H1 (cell line): Measurements from ENCODE around the gene CEP89. TPM values are rescaled to one million over a fixed set of nuclear protein-coding genes. Genes with fewer than 3 reads are reported as not detected.

Experiments
- CTCF ChIA-PET: fragments of 300-600 bp; sonication (Branson Sonifier 250); formaldehyde crosslinking; loops from one replicate; lab custom pipeline; 2021; ENCODE audit not compliant: partially characterized antibody; lab: Charles Lee
- POLR2A ChIA-PET: fragments of 300-600 bp; sonication (Branson Sonifier 250); formaldehyde crosslinking; loops from one replicate; lab custom pipeline; 2021; ENCODE audit warnings: inconsistent platforms; ENCODE audit not compliant: partially characterized antibody; lab: Charles Lee
- DNase-seq, 2 experiments: peaks; one replicate each; pipeline versions ENCODE4 v3.0.0 to v3.0.0-alpha.2; 2010 to 2022; ENCODE audit warnings: low spot score in 2 of 2, low read depth in 1 of 2, mixed read lengths in 1 of 2
- FAIRE-seq: peaks from 2 replicates; lab custom pipeline; 2011; peaks lifted over from hg19 to GRCh38; lab: Jason Lieb, UNC
- H2AFZ ChIP-seq: 2 replicates; pipeline ENCODE4 v1.8.1; 2012; ENCODE audit warnings: low read length, inconsistent platforms
- H2AK5ac ChIP-seq: 2 replicates; pipeline ENCODE4 v1.6.1; 2013; ENCODE audit warnings: low read depth, low read length
- H2BK120ac ChIP-seq: replicated peaks from 2 replicates; pipeline ENCODE3; 2013; ENCODE audit warnings: low read depth, low read length, inconsistent platforms
- H2BK12ac ChIP-seq: 2 replicates; pipeline ENCODE4 v1.6.1; 2013; ENCODE audit warnings: low read depth, low read length
- H2BK15ac ChIP-seq: 2 replicates; pipeline ENCODE4 v1.6.1; 2013; ENCODE audit warnings: low read length
- H2BK20ac ChIP-seq: 2 replicates; pipeline ENCODE4 v1.6.1; 2013; ENCODE audit warnings: low read length
- H2BK5ac ChIP-seq: 2 replicates; pipeline ENCODE4 v1.6.1; 2013; ENCODE audit warnings: low read depth, low read length
- H3K14ac ChIP-seq: 2 replicates; pipeline ENCODE4 v1.6.1; 2013; ENCODE audit warnings: inconsistent platforms; ENCODE audit not compliant: insufficient read length
- H3K18ac ChIP-seq: 2 replicates; pipeline ENCODE4 v1.6.1; 2013; ENCODE audit warnings: low read length; ENCODE audit errors: extremely low read depth
- H3K23ac ChIP-seq: 2 replicates; pipeline ENCODE4 v1.6.1; 2013; ENCODE audit warnings: inconsistent platforms; ENCODE audit not compliant: insufficient read length
- H3K23me2 ChIP-seq: 2 replicates; pipeline ENCODE4 v1.6.1; 2013; ENCODE audit warnings: low read depth, low read length
- H3K27ac ChIP-seq: 2 replicates; pipeline ENCODE4 v1.6.1; 2011; ENCODE audit warnings: low read depth, low read length, inconsistent platforms
- H3K27me3 ChIP-seq, 4 experiments: replicated peaks in 1 of 4; 1 replicate in 1 of 4; 2 replicates in 3 of 4; pipeline versions ENCODE4 v1.6.1 to v1.8.1; 2011 to 2013; ENCODE audit warnings: low read length in 3 of 4, mild to moderate bottlenecking in 3 of 4, inconsistent platforms in 2 of 4, mixed read lengths in 2 of 4, moderate library complexity in 1 of 4; ENCODE audit not compliant: control insufficient read depth in 3 of 4, insufficient read depth in 3 of 4; ENCODE audit errors: extremely low read depth in 1 of 4
- H3K36me3 ChIP-seq, 4 experiments: 2 replicates each; pipeline versions ENCODE4 v1.6.1 to v1.8.1; 2011 to 2013; ENCODE audit warnings: mild to moderate bottlenecking in 4 of 4, low read length in 3 of 4, moderate library complexity in 2 of 4, control low read depth in 1 of 4, inconsistent platforms in 1 of 4; ENCODE audit not compliant: insufficient read depth in 4 of 4, control insufficient read depth in 2 of 4
- H3K4ac ChIP-seq: replicated peaks from 2 replicates; pipeline ENCODE3; 2013; ENCODE audit warnings: low read length, low read depth, mixed read lengths, inconsistent platforms; ENCODE audit not compliant: insufficient read length
- H3K4me1 ChIP-seq, 4 experiments: replicated peaks in 1 of 4; 1 replicate in 1 of 4; 2 replicates in 3 of 4; pipeline versions ENCODE4 v1.6.1 to v1.8.1; 2011 to 2013; ENCODE audit warnings: low read length in 3 of 4, inconsistent platforms in 2 of 4, mixed read lengths in 1 of 4; ENCODE audit not compliant: insufficient read depth in 4 of 4, control insufficient read depth in 3 of 4
- H3K4me2 ChIP-seq, 2 experiments: 2 replicates each; pipeline versions ENCODE4 v1.6.1 to v1.8.1; 2011 to 2013; ENCODE audit warnings: low read depth in 2 of 2, low read length in 2 of 2, control low read depth in 1 of 2, inconsistent platforms in 1 of 2, mild to moderate bottlenecking in 1 of 2; ENCODE audit not compliant: insufficient read depth in 1 of 2
- H3K4me3 ChIP-seq, 4 experiments: fragments of 200-600, 300-600 bp in 1 of 4; sonication (generic), shearing (Covaris generic), sonication (Bioruptor Twin) in 1 of 4; 2 replicates each; pipeline versions ENCODE4 v1.5.1 to v1.8.1; 2011 to 2016; ENCODE audit warnings: low read length in 4 of 4, low read depth in 3 of 4, control low read depth in 2 of 4, inconsistent platforms in 2 of 4, mild to moderate bottlenecking in 2 of 4, mixed read lengths in 1 of 4, moderate library complexity in 1 of 4; ENCODE audit not compliant: insufficient read depth in 2 of 4; ENCODE audit errors: extremely low read depth in 1 of 4
- H3K56ac ChIP-seq: replicated peaks from 2 replicates; pipeline ENCODE3; 2013; ENCODE audit warnings: low read depth, mild to moderate bottlenecking, mixed read lengths, low read length, inconsistent platforms; ENCODE audit not compliant: insufficient read length
- H3K79me1 ChIP-seq: 2 replicates; pipeline ENCODE4 v1.6.1; 2013; ENCODE audit warnings: low read depth, low read length, control low read depth
- H3K79me2 ChIP-seq, 2 experiments: 2 replicates each; pipeline versions ENCODE4 v1.6.1 to v1.8.1; 2012 to 2013; ENCODE audit warnings: low read length in 2 of 2, mild to moderate bottlenecking in 2 of 2, inconsistent platforms in 1 of 2; ENCODE audit not compliant: insufficient read depth in 2 of 2, control insufficient read depth in 1 of 2
- H3K9ac ChIP-seq, 4 experiments: replicated peaks in 1 of 4; 1 replicate in 1 of 4; 2 replicates in 3 of 4; pipeline versions ENCODE4 v1.6.1 to v1.8.1; 2011 to 2013; ENCODE audit warnings: low read depth in 3 of 4, low read length in 3 of 4, control low read depth in 2 of 4, mild to moderate bottlenecking in 2 of 4, moderate library complexity in 2 of 4, inconsistent platforms in 1 of 4; ENCODE audit errors: extremely low read depth in 1 of 4
- H3K9me3 ChIP-seq, 2 experiments: 2 replicates each; pipeline versions ENCODE4 v1.6.1 to v1.8.1; 2012 to 2013; ENCODE audit warnings: mild to moderate bottlenecking in 2 of 2, moderate library complexity in 2 of 2, control low read depth in 1 of 2, inconsistent platforms in 1 of 2, low read depth in 1 of 2, low read length in 1 of 2, mixed read lengths in 1 of 2; ENCODE audit not compliant: insufficient read depth in 2 of 2
- H4K20me1 ChIP-seq, 2 experiments: replicated peaks in 1 of 2; 2 replicates each; pipeline versions ENCODE3 to v1.8.1; 2011 to 2013; ENCODE audit warnings: inconsistent platforms in 2 of 2, low read length in 2 of 2, mild to moderate bottlenecking in 1 of 2; ENCODE audit not compliant: insufficient read depth in 2 of 2, control insufficient read depth in 1 of 2
- H4K5ac ChIP-seq: 2 replicates; pipeline ENCODE4 v1.6.1; 2013; ENCODE audit warnings: low read length, low read depth, mixed read lengths, inconsistent platforms; ENCODE audit not compliant: insufficient read length
- H4K8ac ChIP-seq: 2 replicates; pipeline ENCODE4 v1.8.0; 2013; ENCODE audit warnings: mild to moderate bottlenecking, moderate library complexity, low read length, inconsistent platforms; ENCODE audit not compliant: insufficient read depth; ENCODE audit errors: extremely low read depth
- H4K91ac ChIP-seq: replicated peaks from 2 replicates; pipeline ENCODE3; 2013; ENCODE audit warnings: low read length, mixed read lengths, inconsistent platforms; ENCODE audit not compliant: insufficient read length
- BRCA1 ChIP-seq: IDR thresholded peaks from 2 replicates; pipeline ENCODE4 v1.6.1; 2012; ENCODE audit warnings: low read depth, low read length, improper control_type of control experiment
- CBX5 ChIP-seq: fragments of 300-800, 300-1000 bp; sonication (generic); IDR thresholded peaks from 2 replicates; pipeline ENCODE4 v1.7.1; 2016; ENCODE audit warnings: antibody characterized with exemption, low read length, low read depth
- CHD1 ChIP-seq: IDR thresholded peaks from 2 replicates; pipeline ENCODE4 v1.6.1; 2012; ENCODE audit warnings: low read depth, low read length, improper control_type of control experiment
- CTBP2 ChIP-seq: IDR thresholded peaks from 2 replicates; pipeline ENCODE4 v1.7.0; 2011; ENCODE audit warnings: borderline replicate concordance, mild to moderate bottlenecking, moderate library complexity, mixed read lengths, low read length; ENCODE audit not compliant: insufficient read depth, insufficient read length
- MAX ChIP-seq: IDR thresholded peaks from 2 replicates; pipeline ENCODE4 v1.6.1; 2012; ENCODE audit warnings: inconsistent platforms
- RNF2 ChIP-seq: fragments of 200-900, 300-1000 bp; sonication (generic); IDR thresholded peaks from 2 replicates; pipeline ENCODE4 v1.7.1; 2016; ENCODE audit warnings: borderline replicate concordance, low read depth, mild to moderate bottlenecking, antibody characterized with exemption, low read length; ENCODE audit not compliant: poor library complexity, severe bottlenecking; ENCODE audit errors: missing control alignments
- SP1 ChIP-seq: IDR thresholded peaks from 2 replicates; pipeline ENCODE4 v1.6.1; 2011; ENCODE audit warnings: low read depth, low read length
- USF2 ChIP-seq: IDR thresholded peaks from 2 replicates; pipeline ENCODE4 v1.6.1; 2011; ENCODE audit warnings: low read length, improper control_type of control experiment
- WGBS, 2 experiments: shearing (Covaris generic) in 1 of 2; methylation state at CpG; one replicate each; pipeline versions ENCODE4 v1.1.6 to v1.1.7; 2013 to 2015; ENCODE audit warnings: low lambda C conversion rate in 2 of 2, mixed read lengths in 2 of 2, inconsistent platforms in 1 of 2, low coverage in 1 of 2, missing lambda C conversion rate in 1 of 2; ENCODE audit not compliant: insufficient replicate concordance in 2 of 2, insufficient coverage in 1 of 2, insufficient read length in 1 of 2; ENCODE audit errors: extremely low coverage in 1 of 2, missing lambda C conversion rate in 1 of 2; 5-methylcytosine and 5-hydroxymethylcytosine counted together
- polyA plus RNA-seq, 7 experiments: library from polyadenylated mRNA; depleted of rRNA in 3 of 7; stranded (reverse) in 5 of 7; unstranded in 2 of 7; fragments of >200 nt in 5 of 7; fragments of 200-250 nt in 2 of 7; gene quantifications; 1 replicate in 5 of 7; 2 replicates in 1 of 7; 4 replicates in 1 of 7; pipeline versions ENCODE4 v1.2.1 to v1.2.3, GENCODE V29; 2011 to 2013; ENCODE audit warnings: missing spikeins in 2 of 7, mixed read lengths in 2 of 7
- total RNA-seq: library from RNA; stranded (reverse); fragmentation: NEBNext Ultra II Directional; extraction: Animal tissue kit (Norgen Biotek cat#: 25700); gene quantifications from 2 replicates; pipeline ENCODE4 v1.2.1, GENCODE V29; 2021

The CEP89 gene
- total and polyA plus RNA-seq, 2 of the 8 experiments (the other 6 are each of a cell fraction or from before 2014, with no cell fraction given), result 23.0 to 23.6 TPM

GRCh38 chr19:32890326-32890725 is 81.4 kb downstream of the CEP89 start:
- H3K9me3 ChIP-seq, result 0 out of 4 replicates have a peak, but pooled peaks cover 3 to 4% of the 10 kb centered on the region in 2 experiments
- H3K23ac ChIP-seq, result no peak overlapping the region
- no peaks in the 10 kb centered on the region for H4K20me1 ChIP-seq
- no peak overlapping the region for H2BK15ac ChIP-seq
- FAIRE-seq (no peak), DNase-seq (no peak)
- H4K5ac ChIP-seq, result no peak overlapping the region
- TF ChIP-seq BRCA1, result no peak
- TF ChIP-seq USF2, result no peak
- TF ChIP-seq MAX, result no peak
- TF ChIP-seq RNF2, result no peak
- no peak for TF ChIP-seq CHD1
- TF ChIP-seq SP1, result no peak
- TF ChIP-seq CTBP2, result no peak
- no peak for TF ChIP-seq CBX5
- H4K8ac ChIP-seq, result no peak overlapping the region
- H2BK120ac ChIP-seq, result no peak overlapping the region
- no peak overlapping the region for H3K27ac ChIP-seq
- H3K36me3 ChIP-seq, result peaks cover 0 to 3% (median 0%) of the 10 kb centered on the region in 4 experiments; a peak in 2 of 8 replicates
- no peak overlapping the region for H3K4ac ChIP-seq
- H2AK5ac ChIP-seq, result no peak overlapping the region
- H3K4me2 ChIP-seq, result no peak overlapping the region
- no peak overlapping the region for H2AFZ ChIP-seq
- H2BK20ac ChIP-seq, result no peak overlapping the region
- no peak overlapping the region for H3K4me3 ChIP-seq
- H3K56ac ChIP-seq, result no peak overlapping the region
- no peaks in the 10 kb centered on the region; the same call in 1 of the 2 replicates for H3K79me1 ChIP-seq
- H4K91ac ChIP-seq, result no peak overlapping the region
- CTCF ChIA-PET, result interaction anchor here (0.7 kb wide), 1 partner anchor 14 kb away, joined by 4 read pairs; no protein-coding TSS in a partner anchor
- no peak overlapping the region for H2BK5ac ChIP-seq
- no peak overlapping the region for H2BK12ac ChIP-seq
- no peak overlapping the region for H3K14ac ChIP-seq
- no peaks in the 10 kb centered on the region for H3K23me2 ChIP-seq
- H3K4me1 ChIP-seq, result no peaks in the 10 kb centered on the region
- no peak overlapping the region for H3K9ac ChIP-seq
- 92% methylated on average over 13 of the region's 13 CpGs; no CpG with 5 or more reads in 1 of the 2 experiments for WGBS, 2 experiments
- POLR2A ChIA-PET, result interaction anchor here (0.6 kb wide), 1 partner anchor 12 kb away, joined by 3 read pairs; no protein-coding TSS in a partner anchor
- H3K27me3 ChIP-seq, result no peaks in the 10 kb centered on the region
- no peak overlapping the region for H3K18ac ChIP-seq
- H3K79me2 ChIP-seq, result no peaks in the 10 kb centered on the region
